CD4-positive, alpha-beta T cell treated with Interleukin-17A for 1 hour (primary cell): Measurements from ENCODE around the gene HAUS3.

ENCODE experiments used
- DNase-seq: peaks from one replicate; pipeline ENCODE4 v3.0.0-alpha.2; 2020

The HAUS3 gene

GRCh38 chr4:2241410-2242353, at the start of gene HAUS3, which contains the start of gene POLN:
Gene HAUS3, minus strand, starts transcription at chr4:2242121. Its CDS starts 1,175 bp downstream, at chr4:2240946.
Gene POLN, minus strand, starts transcription at chr4:2242121. Its CDS starts 12,890 bp downstream, at chr4:2229231.
- peak; percentile 99 for DNase-seq

DNA sequence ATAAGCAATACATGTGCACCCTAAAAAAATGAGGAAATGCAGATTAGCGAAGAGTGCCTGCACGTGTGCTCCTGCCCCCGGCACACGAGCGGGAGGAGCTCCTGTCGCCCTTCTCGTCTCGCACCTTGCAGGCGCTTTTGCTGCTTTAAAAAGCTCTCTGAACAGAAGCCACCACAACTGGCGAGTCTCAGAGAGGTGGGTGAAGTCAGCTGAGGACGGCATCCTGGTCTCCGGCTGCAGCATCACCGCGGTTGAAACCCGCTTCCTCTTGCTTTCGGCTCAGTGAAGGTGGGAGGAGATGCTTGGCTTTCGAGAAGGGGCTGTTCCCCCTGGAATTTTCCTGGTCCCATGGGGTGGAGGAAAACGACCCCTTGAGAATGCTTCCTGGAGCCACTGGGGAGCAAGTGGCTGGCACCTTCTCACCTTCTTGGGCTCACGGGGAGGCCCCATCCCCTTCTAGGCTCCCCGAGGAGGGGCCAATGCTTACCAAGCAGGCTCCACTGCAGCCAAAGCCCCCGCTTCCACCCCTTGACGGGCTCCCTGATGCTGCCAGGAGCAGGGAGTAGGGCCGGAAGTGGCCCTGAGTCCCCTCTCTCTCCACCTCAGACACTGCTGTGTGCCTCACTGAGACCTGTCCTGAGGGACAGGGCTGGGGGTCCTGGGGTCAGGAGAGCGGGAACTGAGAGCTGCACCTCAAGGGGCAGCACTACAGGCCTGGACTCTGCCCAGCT, 49.2 kb upstream of the HAUS3 start:
- peak; percentile 85 for DNase-seq

- DNase-seq, result no peak
Measured at GRCh38 chr4:2290488-2290887, 48.6 kb upstream of the HAUS3 start.

DNA sequence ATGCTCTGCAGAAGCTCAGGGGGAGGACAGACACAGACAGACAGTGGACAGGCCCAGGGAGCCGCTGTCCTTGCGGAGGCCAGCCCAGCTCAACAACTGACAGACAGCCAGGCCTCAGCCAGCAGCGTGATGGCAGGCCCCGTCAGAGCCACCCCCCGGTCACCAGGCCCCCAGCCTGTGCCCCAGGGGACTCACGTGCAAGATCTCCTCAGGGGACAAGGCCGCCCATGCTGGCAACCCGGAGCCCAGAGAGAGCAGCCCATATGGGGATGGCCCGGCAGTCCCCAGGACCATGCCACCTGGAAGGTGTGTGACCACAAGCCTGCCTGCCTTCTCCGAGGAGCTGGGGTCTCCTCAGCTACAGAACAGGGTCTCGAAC, 48.0 kb upstream of the HAUS3 start:
- no peak for DNase-seq

- DNase-seq, result no peak
Measured at GRCh38 chr4:2289311-2289954, 47.5 kb upstream of the HAUS3 start.

- no peak for DNase-seq
Measured at GRCh38 chr4:2288051-2288541, 46.2 kb upstream of the HAUS3 start.

- no peak for DNase-seq
Measured at GRCh38 chr4:2287594-2287915, 45.6 kb upstream of the HAUS3 start.

GRCh38 chr4:2286904-2287593, 45.1 kb upstream of the HAUS3 start:
- DNase-seq, result no peak

- DNase-seq, result no peak
Measured at GRCh38 chr4:2285613-2286381, 43.9 kb upstream of the HAUS3 start.

GRCh38 chr4:2284934-2285612, 43.2 kb upstream of the HAUS3 start:
- DNase-seq, result no peak

DNA sequence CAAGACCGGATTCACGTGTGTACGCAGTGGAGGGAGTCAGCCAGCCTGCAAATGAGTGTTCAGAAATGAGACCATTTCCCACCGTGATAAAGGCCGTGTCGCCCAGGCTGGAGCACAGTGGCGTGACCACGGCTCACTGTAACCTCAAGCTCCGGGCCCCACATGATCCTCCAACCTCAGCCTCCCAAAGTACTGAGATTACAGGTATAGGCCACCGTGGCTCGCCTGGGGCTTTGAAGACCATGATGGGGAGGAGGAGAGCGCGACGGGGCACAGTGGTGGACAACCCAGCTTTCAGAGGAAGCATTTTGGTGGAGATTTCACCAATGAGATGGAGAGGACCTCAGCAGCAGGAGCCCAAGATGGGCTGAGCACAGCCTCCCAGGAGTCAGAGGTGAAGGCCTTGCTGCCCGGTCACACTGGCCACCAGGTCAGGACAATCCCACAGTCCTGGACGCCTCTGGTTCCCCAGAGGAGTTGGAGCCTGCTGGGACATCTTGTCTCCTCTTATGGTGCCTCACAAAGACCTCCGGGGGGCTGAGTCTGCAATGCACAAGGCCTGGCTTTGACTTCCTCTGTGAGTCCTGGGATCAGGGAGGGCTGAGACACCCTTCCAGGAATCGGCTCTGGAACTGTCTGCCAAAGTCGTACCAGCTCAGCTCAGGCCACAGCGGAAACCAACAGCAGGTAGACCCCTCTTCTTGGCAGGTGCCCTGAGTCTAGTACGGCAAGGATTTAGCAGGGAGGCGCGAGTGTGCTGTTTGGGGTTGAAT, 42.4 kb upstream of the HAUS3 start:
- DNase-seq, result no peak

DNA sequence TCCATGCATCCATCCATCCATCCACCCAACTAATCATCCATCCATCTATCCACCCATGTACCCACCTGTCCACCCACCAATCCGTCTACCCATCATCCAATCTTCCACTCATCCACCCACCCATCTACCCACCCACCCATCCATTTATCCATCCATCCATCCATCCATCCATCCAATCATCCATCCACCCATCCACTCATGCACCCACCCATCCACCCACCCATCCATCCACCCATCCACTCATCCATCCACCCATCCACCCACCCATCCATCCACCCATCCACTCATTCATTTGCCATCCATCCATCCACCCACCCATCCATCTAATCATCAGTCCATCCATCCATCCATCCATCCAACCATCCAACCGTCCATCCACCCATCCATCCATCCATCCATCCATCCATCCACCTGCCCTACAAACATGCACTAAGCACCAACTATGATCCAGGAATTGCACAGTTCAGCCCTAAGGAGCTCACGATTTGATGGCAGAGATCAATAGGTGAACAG, 41.3 kb upstream of the HAUS3 start:
- DNase-seq, result no peak

DNA sequence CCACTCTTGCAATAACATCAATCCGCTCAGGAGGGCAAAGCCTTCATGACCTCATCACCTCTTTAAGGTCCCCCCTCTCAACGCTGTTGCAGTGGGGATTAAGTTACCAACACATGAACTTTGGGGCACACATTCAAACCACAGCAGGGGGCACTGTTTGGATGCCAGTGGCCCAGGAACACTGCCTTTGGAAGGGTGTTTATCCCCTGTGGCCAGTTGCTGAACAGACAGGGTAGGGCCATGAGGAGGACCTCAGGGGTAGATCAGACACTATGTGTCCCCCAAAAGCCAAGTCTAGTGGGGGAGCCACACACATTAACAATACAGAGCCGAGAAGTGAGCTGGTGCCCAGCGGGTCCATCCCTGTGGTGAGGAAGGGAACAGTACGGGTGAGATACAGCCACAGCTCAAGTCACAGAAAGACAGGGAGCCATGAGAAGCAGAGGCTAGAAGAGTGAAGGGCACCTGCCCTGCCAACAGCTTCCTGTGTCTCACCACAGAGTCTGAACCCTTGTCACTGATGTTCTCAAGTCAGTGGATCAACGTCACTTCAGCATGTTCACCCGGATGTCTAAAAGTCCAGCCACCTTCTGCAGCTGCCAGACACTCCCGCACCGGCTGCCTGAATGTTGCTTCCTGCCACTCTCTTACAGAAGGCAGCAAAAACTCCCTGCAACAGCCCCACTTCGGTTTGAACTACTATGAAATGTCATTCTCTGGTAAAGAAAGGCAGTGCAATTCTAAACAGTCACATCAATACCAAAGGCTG, 39.8 kb upstream of the HAUS3 start:
- peak; percentile 93 for DNase-seq

GRCh38 chr4:2280531-2281300, 38.8 kb upstream of the HAUS3 start:
- no peak for DNase-seq

DNA sequence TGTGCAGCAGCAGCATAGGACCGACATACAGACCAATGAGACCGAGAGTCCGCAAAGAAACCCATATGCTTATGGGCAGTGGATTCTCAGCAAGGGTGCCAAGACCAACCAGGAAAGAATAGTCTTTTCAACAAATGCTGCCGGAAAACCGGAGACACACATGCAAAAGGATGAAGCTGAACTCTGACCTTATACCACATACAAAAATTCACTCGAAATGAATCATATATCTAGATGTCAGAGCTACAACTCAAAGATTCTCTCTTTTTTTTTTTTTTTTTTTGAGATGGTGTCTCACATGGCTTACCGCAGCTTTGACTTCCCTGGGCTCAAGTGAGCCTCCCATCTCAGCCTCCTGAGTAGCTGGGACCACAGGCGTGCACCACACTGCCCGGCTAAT, 36.0 kb upstream of the HAUS3 start:
- DNase-seq, result no peak

- no peak for DNase-seq
Measured at GRCh38 chr4:2276581-2277325, 34.8 kb upstream of the HAUS3 start.

DNA sequence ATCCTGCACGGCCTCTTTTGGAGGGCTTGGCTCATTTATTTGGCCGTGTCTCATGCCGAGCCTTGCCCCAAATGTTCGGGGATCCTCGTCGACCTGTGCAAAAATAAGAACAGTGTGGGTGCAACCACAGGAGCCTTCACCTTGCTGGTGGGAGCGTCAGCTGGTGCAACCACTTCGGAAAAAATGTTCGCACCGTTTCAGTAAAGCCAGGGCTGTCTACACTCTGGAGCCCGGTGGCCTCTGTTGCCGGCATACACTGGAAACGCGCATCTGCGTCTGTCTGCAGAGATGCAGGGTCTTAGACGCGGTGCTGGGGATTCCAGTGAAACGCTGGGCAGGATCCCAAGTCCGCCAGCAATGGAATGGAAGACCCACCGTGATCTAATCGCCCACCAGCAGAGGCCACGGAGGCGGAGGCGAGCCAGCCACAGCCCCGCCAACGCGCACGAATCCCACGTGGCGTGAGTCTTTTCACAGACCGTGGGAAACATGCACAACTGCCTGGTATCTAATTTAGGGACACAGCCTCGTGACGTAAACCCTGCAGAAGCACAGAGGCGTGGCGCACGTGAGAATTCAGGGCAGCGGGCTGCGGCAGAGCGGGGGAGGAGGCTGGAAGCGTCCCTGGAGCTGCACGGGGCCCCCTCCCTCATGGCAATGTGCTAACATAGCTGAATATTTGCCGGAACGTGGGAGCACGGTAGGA, 33.8 kb upstream of the HAUS3 start:
- DNase-seq, result no peak
